Measurements from ENCODE around the gene HIGD1C.
A peak's percentile ranks its signal among the peaks of the same experiment; 100 is the strongest.

- no peak for TF ChIP-seq CTCF (IDR thresholded peaks at IDR 0.05)
- TF ChIP-seq POLR2A (IDR thresholded peaks at IDR 0.05): peak; percentile 36
- peak; percentile 89 for TF ChIP-seq POLR2AphosphoS5 (IDR thresholded peaks at IDR 0.05)
Observed at GRCh38 chr12:50924439-50925341, 27.7 kb upstream of the HIGD1C start.
